Measurements from ENCODE around the gene TECR. TPM values are rescaled to one million over a fixed set of nuclear protein-coding genes. Genes with fewer than 3 reads are reported as not detected.
A peak's percentile ranks its signal among the peaks of the same experiment; 100 is the strongest.

TECR gene
- total RNA-seq, 6 donors from 2014 or later, result 54.0 to 124 (median 80.6) TPM

DNA sequence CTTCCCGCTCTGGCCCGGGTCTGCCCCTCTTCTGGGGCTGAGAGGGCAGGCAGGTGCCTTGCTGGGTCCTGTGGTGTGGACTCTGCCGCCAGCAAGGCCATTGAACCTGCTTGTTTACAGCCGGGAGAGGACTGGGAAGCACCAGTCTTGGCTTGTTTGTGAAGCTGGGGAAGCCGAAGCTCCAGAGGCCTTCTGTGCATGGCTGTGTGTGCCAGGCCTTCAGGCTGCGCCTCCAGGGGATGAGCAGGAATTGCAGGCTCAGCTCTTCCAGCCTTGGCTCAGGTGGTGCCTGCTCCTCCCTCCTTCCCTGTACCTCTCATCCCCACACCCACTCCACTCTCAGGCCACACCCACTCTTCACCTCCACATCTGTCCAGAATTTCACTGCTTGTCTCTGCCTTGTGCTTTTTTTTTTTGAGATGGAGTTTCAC, 25.0 kb downstream of the TECR start:
- Histone ChIP-seq H3K27ac (no peak overlapping the region), H3K36me3 (peaks cover 0 to 5% (median 2%) of the 10 kb centered on the region in 4 donors), H3K27me3 (no peaks in the 10 kb centered on the region), H3K4me1 (peaks cover 10 to 34% (median 14%) of the 10 kb centered on the region in 4 donors), H3K9me3 (no peaks in the 10 kb centered on the region), H3K4me3 (no peak overlapping the region)
- 79 to 88% methylated on average over 3 to 4 of the region's 6 CpGs for WGBS, 2 donors
- peak in 1 of 2 donors; percentile 5 for ATAC-seq (ENCODE audit: low FRiP score in 2 of 2)
- DNase-seq, result no peak
- TF ChIP-seq POLR2A (IDR thresholded peaks at IDR 0.05) (no peak), EP300 (IDR thresholded peaks at IDR 0.05) (no peak), POLR2AphosphoS5 (IDR thresholded peaks at IDR 0.05) (no peak)

DNA sequence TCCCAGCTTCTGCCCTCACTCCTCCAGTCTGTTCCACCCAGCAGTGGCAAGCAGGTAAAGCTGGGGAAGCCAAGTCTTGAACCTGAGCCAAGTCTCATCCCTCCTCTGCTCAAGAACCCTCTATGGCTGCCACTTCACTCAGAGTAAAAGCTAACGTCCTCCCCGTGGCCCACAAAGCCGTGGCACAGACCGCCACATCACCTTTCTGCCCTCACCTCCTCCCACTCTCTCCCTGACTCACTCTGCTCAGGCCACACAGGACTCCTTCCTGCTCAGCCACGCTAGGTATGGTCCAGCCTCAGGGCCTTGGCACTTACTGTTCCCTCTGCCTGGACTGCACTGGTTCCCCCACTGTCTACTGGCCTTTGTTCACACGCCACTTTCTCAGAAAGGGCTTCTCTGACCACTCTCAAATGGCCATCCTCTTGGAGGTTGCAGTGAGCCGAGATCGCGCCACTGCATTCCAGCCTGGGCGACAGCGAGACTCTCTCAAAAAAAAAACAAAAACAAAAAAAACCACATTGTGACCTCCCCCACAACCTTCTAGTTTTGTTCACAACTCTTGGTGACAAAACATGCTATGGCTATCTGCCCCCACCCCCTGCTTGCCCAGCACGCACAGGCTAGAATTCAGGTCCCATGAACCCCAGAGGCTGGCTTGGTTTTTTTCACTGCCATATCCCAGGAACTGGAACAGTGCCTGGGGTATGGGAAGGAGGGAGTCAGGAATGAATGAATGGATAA, 26.7 kb downstream of the TECR start:
- Histone ChIP-seq H3K4me3 (peak overlapping the region in 1 of 4 donors; percentile 29), H3K4me1 (peaks cover 13 to 38% (median 19%) of the 10 kb centered on the region in 4 donors), H3K27ac (peak overlapping the region in 1 of 4 donors; percentile 19), H3K9me3 (no peaks in the 10 kb centered on the region), H3K27me3 (no peaks in the 10 kb centered on the region), H3K36me3 (peaks cover 0 to 5% (median 0%) of the 10 kb centered on the region in 4 donors)
- no peak for DNase-seq
- ATAC-seq (ENCODE audit: low FRiP score in 2 of 2), result peak; percentile 2 to 6
- TF ChIP-seq POLR2A (IDR thresholded peaks at IDR 0.05), result no peak
- TF ChIP-seq, protein P1, sequence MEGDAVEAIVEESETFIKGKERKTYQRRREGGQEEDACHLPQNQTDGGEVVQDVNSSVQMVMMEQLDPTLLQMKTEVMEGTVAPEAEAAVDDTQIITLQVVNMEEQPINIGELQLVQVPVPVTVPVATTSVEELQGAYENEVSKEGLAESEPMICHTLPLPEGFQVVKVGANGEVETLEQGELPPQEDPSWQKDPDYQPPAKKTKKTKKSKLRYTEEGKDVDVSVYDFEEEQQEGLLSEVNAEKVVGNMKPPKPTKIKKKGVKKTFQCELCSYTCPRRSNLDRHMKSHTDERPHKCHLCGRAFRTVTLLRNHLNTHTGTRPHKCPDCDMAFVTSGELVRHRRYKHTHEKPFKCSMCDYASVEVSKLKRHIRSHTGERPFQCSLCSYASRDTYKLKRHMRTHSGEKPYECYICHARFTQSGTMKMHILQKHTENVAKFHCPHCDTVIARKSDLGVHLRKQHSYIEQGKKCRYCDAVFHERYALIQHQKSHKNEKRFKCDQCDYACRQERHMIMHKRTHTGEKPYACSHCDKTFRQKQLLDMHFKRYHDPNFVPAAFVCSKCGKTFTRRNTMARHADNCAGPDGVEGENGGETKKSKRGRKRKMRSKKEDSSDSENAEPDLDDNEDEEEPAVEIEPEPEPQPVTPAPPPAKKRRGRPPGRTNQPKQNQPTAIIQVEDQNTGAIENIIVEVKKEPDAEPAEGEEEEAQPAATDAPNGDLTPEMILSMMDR (IDR thresholded peaks at IDR 0.05), result no peak
- no peak for TF ChIP-seq EP300 (IDR thresholded peaks at IDR 0.05)
- WGBS, 2 donors, result 76 to 82% methylated on average over 12 of the region's 12 CpGs

DNA sequence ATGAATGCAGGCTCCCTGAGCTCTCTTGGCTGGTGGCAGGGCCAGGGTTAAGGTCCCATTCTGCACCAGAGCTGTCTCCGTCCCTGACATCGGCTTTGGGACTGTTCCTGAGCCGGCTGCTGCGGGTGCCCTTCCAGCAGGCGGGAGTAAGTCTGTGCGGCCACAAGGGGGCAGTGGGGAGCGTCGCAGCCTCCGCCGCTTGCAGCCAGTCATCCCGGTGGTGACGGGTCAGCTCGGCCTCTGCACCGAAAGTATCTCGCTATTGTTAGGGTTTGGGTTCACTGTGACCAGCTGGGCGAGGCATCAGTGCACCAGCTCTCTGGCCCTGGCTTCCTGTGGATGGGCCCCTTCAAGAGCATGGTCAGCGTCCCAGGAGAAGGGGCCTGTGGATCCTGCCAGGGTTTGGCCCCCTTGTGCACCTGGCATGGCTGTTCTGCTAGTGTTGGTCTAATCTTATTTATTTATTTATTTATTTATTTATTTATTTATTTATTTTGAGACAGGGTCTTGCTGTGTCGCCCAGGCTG, 27.3 kb downstream of the TECR start:
- DNase-seq, result peak; percentile 78 to 93
- H3K4me1 ChIP-seq, result peaks cover 16 to 38% (median 18%) of the 10 kb centered on the region in 4 donors
- H3K4me3 ChIP-seq, result peak overlapping the region in 2 of 4 donors; percentile 22 to 29
- peaks cover 0 to 5% (median 0%) of the 10 kb centered on the region in 4 donors for H3K36me3 ChIP-seq
- peak; percentile 83 to 92 for ATAC-seq (ENCODE audit: low FRiP score in 2 of 2)
- TF ChIP-seq POLR2A (IDR thresholded peaks at IDR 0.05), result no peak
- TF ChIP-seq, protein P1 (IDR thresholded peaks at IDR 0.05), result peak; percentile 88 to 92 (median 90)
- WGBS, 2 donors, result 7 to 67% methylated on average over 2 to 14 of the region's 18 CpGs
- no peaks in the 10 kb centered on the region for H3K9me3 ChIP-seq
- H3K27ac ChIP-seq, result peak overlapping the region in 1 of 4 donors; percentile 19
- no peaks in the 10 kb centered on the region for H3K27me3 ChIP-seq

DNA sequence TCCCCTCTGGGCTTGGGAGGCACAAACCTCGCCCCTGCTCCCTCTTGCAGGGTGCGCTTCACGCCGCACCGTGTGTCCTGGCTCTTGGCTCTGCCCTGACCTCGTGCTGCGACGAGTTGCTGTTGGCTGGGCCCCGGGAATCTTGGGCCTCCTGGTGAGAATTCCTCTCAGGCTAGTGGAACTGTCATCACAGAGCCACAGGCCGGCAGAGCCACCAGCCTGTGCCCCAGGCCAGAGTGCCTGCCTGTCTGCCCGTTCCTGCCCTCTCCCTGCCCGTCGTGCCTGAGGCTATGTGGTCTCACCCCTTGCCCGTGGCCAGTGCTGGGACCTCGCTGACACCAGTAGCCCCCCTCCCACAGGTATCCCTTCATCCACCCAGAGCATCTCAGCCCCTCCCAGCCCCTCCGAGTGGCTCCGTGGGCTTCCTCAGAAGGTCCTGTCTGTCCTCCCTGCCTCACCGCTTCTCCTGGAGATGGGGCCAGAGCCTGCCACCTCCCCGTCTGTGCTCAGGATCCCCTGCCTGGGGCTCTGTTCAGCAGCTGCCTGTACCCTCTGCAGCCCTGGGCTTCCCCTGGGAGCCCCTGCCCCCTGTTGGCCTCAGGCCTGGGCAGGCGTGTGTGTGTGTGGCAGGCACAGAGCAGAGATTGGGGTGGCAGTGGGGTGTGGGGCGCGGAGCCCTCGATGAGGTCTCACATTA, 29.1 kb downstream of the TECR start:
- H3K27me3 ChIP-seq, result no peaks in the 10 kb centered on the region
- DNase-seq (peak in 1 of 2 donors; percentile 56), ATAC-seq (ENCODE audit: low FRiP score in 2 of 2) (no peak)
- H3K9me3 ChIP-seq, result no peaks in the 10 kb centered on the region
- H3K36me3 ChIP-seq, result peaks cover 0 to 5% (median 0%) of the 10 kb centered on the region in 4 donors
- WGBS, 2 donors, result 83 to 88% methylated on average over 22 to 23 of the region's 23 CpGs
- no peak overlapping the region for H3K4me3 ChIP-seq
- no peak overlapping the region for H3K27ac ChIP-seq
- H3K4me1 ChIP-seq, result peaks cover 13 to 42% (median 19%) of the 10 kb centered on the region in 4 donors
- TF ChIP-seq POLR2A (IDR thresholded peaks at IDR 0.05) (no peak), POLR2AphosphoS5 (IDR thresholded peaks at IDR 0.05) (no peak), EP300 (IDR thresholded peaks at IDR 0.05) (no peak)
- TF ChIP-seq, protein P1 (IDR thresholded peaks at IDR 0.05), result no peak
